Prostate gland (tissue), 2 donors: ENCODE measurements around the gene KCND3.

Source experiments
- CTCF ChIP-seq, 4 experiments: fragments of 200-600 bp in 2 of 4; fragments of 450-650 bp in 2 of 4; sonication (generic) in 2 of 4; IDR thresholded peaks; 1 replicate in 3 of 4; 2 replicates in 1 of 4; pipeline ENCODE4 v1.5.1; 2016 to 2019; ENCODE audit warnings: antibody characterized with exemption in 4 of 4, mild to moderate bottlenecking in 2 of 4, moderate library complexity in 2 of 4
- POLR2A ChIP-seq: fragments of 450-650 bp; IDR thresholded peaks from one replicate; pipeline ENCODE4 v1.6.1; 2016; ENCODE audit warnings: antibody characterized with exemption, mild to moderate bottlenecking
- POLR2AphosphoS5 ChIP-seq: sonication (generic); formaldehyde crosslinking; IDR thresholded peaks from one replicate; pipeline ENCODE4 v1.6.1; 2017; ENCODE audit warnings: antibody characterized with exemption

GRCh38 chr1:111850109-111850508, 139.4 kb downstream of the KCND3 start:
- TF ChIP-seq CTCF (IDR thresholded peaks at IDR 0.05) (no peak), POLR2A (no peak), POLR2AphosphoS5 (no peak)
